Tibial artery (tissue), 4 donors: ENCODE data around the gene PTGR1.
A peak's percentile ranks its signal among the peaks of the same experiment; 100 is the strongest.

Experiments used
- DNase-seq, 2 donors: peaks; one replicate each; pipeline ENCODE4 v3.0.0-alpha.2; 2019
- H3K27ac ChIP-seq, 2 donors: fragments of 200-600 bp; sonication (generic) in 1 of 2; 1 replicate in 1 of 2; 2 replicates in 1 of 2; pipeline ENCODE4 v1.5.1; 2018 to 2019; ENCODE audit warnings: mild to moderate bottlenecking in 1 of 2
- H3K27me3 ChIP-seq, 2 donors: fragments of 200-600 bp; sonication (generic) in 1 of 2; one replicate each; pipeline versions ENCODE4 v1.5.1 to v1.6.0; 2016 to 2019
- H3K36me3 ChIP-seq, 3 donors: fragments of 200-600 bp; sonication (generic) in 2 of 3; one replicate each; pipeline ENCODE4 v1.5.1; 2016 to 2019; ENCODE audit warnings: mild to moderate bottlenecking in 2 of 3
- H3K4me1 ChIP-seq, 4 donors: fragments of 200-600 bp; sonication (generic) in 2 of 4; 1 replicate in 3 of 4; 2 replicates in 1 of 4; pipeline ENCODE4 v1.5.1; 2016 to 2019
- H3K4me3 ChIP-seq, 2 donors: fragments of 200-600 bp; sonication (generic) in 1 of 2; 1 replicate in 1 of 2; 2 replicates in 1 of 2; pipeline ENCODE4 v1.5.1; 2018 to 2019; ENCODE audit warnings: mild to moderate bottlenecking in 2 of 2
- H3K9me3 ChIP-seq, 3 donors: fragments of 200-600 bp; sonication (generic) in 1 of 3; one replicate each; pipeline ENCODE4 v1.5.1; 2016 to 2019
- CTCF ChIP-seq, 2 experiments: fragments of 200-600 bp in 1 of 2; fragments of 450-650 bp in 1 of 2; IDR thresholded peaks; one replicate each; pipeline ENCODE4 v1.5.1; 2017 to 2019; ENCODE audit warnings: antibody characterized with exemption in 2 of 2, mild to moderate bottlenecking in 1 of 2, moderate library complexity in 1 of 2
- intact Hi-C: fragments of 100-400 bp; cut with DNase I; formaldehyde crosslinking; loops from one replicate; pipeline ENCODE4 v1.15.0; 2023; ENCODE audit warnings: low total_unique reads

Gene PTGR1

GRCh38 chr9:111533099-111533790 is 66.2 kb downstream of the PTGR1 start:
- DNase-seq: no peak
- H3K36me3 ChIP-seq: peaks cover 87 to 94% (median 88%) of the 10 kb centered on the region in 3 donors
- no peak overlapping the region for H3K27ac ChIP-seq
- no peak overlapping the region for H3K4me3 ChIP-seq
- no peaks in the 10 kb centered on the region for H3K4me1 ChIP-seq
- TF ChIP-seq CTCF (IDR thresholded peaks at IDR 0.05): no peak
- H3K27me3 ChIP-seq: no peaks in the 10 kb centered on the region
- peaks cover 0 to 55% (median 44%) of the 10 kb centered on the region in 3 donors for H3K9me3 ChIP-seq
- intact Hi-C loops: no loop called here

- H3K4me3 ChIP-seq: no peak overlapping the region
- TF ChIP-seq CTCF (IDR thresholded peaks at IDR 0.05): no peak
- no peak overlapping the region for H3K27ac ChIP-seq
- DNase-seq: no peak
- H3K4me1 ChIP-seq: peaks cover 0 to 2% (median 0%) of the 10 kb centered on the region in 4 donors
- no peaks in the 10 kb centered on the region for H3K27me3 ChIP-seq
- peaks cover 0 to 39% (median 32%) of the 10 kb centered on the region in 3 donors for H3K9me3 ChIP-seq
- intact Hi-C loops: no loop called here
- H3K36me3 ChIP-seq: peaks cover 79 to 90% (median 85%) of the 10 kb centered on the region in 3 donors
Measured at GRCh38 chr9:111531716-111532115, 67.7 kb downstream of the PTGR1 start.

GRCh38 chr9:111529787-111530186 is 69.7 kb downstream of the PTGR1 start:
- DNase-seq: no peak
- Histone ChIP-seq H3K4me1 (peaks cover 0 to 9% (median 4%) of the 10 kb centered on the region in 4 donors), H3K27ac (no peak overlapping the region), H3K4me3 (no peak overlapping the region), H3K27me3 (no peaks in the 10 kb centered on the region), H3K9me3 (peaks cover 0 to 21% (median 17%) of the 10 kb centered on the region in 3 donors), H3K36me3 (peaks cover 60 to 70% (median 65%) of the 10 kb centered on the region in 3 donors)
- intact Hi-C loops: no loop called here
- no peak for TF ChIP-seq CTCF (IDR thresholded peaks at IDR 0.05)

GRCh38 chr9:111527347-111527746 is 72.1 kb downstream of the PTGR1 start:
- H3K27me3 ChIP-seq: no peaks in the 10 kb centered on the region
- H3K9me3 ChIP-seq: peaks cover 0 to 2% (median 0%) of the 10 kb centered on the region in 3 donors
- H3K36me3 ChIP-seq: peaks cover 35 to 46% (median 41%) of the 10 kb centered on the region in 3 donors
- no peak for DNase-seq
- no peak overlapping the region for H3K4me3 ChIP-seq
- TF ChIP-seq CTCF (IDR thresholded peaks at IDR 0.05): no peak
- intact Hi-C loops: no loop called here
- peaks cover 0 to 9% (median 4%) of the 10 kb centered on the region in 4 donors for H3K4me1 ChIP-seq
- no peak overlapping the region for H3K27ac ChIP-seq

GRCh38 chr9:111525056-111525977 is 74.1 kb downstream of the PTGR1 start, which contains the start of gene ZNF483:
TSS of gene ZNF483 (plus strand) at chr9:111525179. CDS start at chr9:111527396, 2,217 bp downstream.
- intact Hi-C loops: no loop called here
- H3K9me3 ChIP-seq: no peaks in the 10 kb centered on the region
- peak within 1 kb of the TSS; percentile 70 to 74 for H3K27ac ChIP-seq
- H3K4me1 ChIP-seq: peaks cover 0 to 9% (median 4%) of the 10 kb centered on the region in 4 donors
- peak within 1 kb of the TSS; percentile 85 to 94 for H3K4me3 ChIP-seq
- DNase-seq: peak; percentile 42 to 86
- TF ChIP-seq CTCF (IDR thresholded peaks at IDR 0.05): no peak
- H3K27me3 ChIP-seq: no peaks in the 10 kb centered on the region
- peaks cover 19 to 29% (median 24%) of the 10 kb centered on the region in 3 donors for H3K36me3 ChIP-seq
